GM23248 (cell line): ENCODE data around the gene KCNMA1. TPM values are rescaled to one million over a fixed set of nuclear protein-coding genes. Genes with fewer than 3 reads are reported as not detected.
A peak's percentile ranks its signal among the peaks of the same experiment; 100 is the strongest.

ENCODE experiments used
- DNase-seq: peaks from one replicate; pipeline ENCODE4 v3.0.0-alpha.2; 2015
- H2AFZ ChIP-seq: fragments of 200-600 bp; sonication (generic); 2 replicates; pipeline ENCODE4 v1.6.1; 2016; ENCODE audit warnings: antibody characterized with exemption
- H3F3A ChIP-seq: fragments of 200-600 bp; sonication (generic); 2 replicates; pipeline ENCODE4 v1.6.1; 2016; ENCODE audit warnings: mild to moderate bottlenecking, antibody characterized with exemption, mixed run types; ENCODE audit not compliant: insufficient read depth
- H3K27ac ChIP-seq: fragments of 200-600 bp; sonication (generic); 2 replicates; pipeline ENCODE4 v1.5.1; 2016; ENCODE audit warnings: mild to moderate bottlenecking
- H3K27me3 ChIP-seq: fragments of 200-600 bp; sonication (generic); replicated peaks from 2 replicates; pipeline ENCODE4 v1.6.1; 2016; ENCODE audit warnings: mild to moderate bottlenecking; ENCODE audit not compliant: insufficient read depth
- H3K36me3 ChIP-seq: fragments of 200-600 bp; sonication (generic); 2 replicates; pipeline ENCODE4 v1.6.1; 2016; ENCODE audit warnings: low read depth, mild to moderate bottlenecking
- H3K4me1 ChIP-seq: fragments of 200-600 bp; sonication (generic); 2 replicates; pipeline ENCODE4 v1.6.1; 2016; ENCODE audit warnings: mild to moderate bottlenecking; ENCODE audit not compliant: insufficient read depth
- H3K4me2 ChIP-seq: fragments of 200-600 bp; sonication (generic); one replicate; pipeline ENCODE4 v1.6.1; 2016; ENCODE audit warnings: mild to moderate bottlenecking; ENCODE audit not compliant: unreplicated experiment
- H3K4me3 ChIP-seq: fragments of 200-600 bp; sonication (generic); 2 replicates; pipeline ENCODE4 v1.5.1; 2016; ENCODE audit warnings: mild to moderate bottlenecking
- H3K79me2 ChIP-seq: fragments of 200-600 bp; sonication (generic); 2 replicates; pipeline ENCODE4 v1.6.1; 2016; ENCODE audit warnings: mild to moderate bottlenecking; ENCODE audit not compliant: insufficient read depth
- H3K9ac ChIP-seq: fragments of 200-600 bp; sonication (generic); 2 replicates; pipeline ENCODE4 v1.6.1; 2016; ENCODE audit warnings: mild to moderate bottlenecking
- H3K9me2 ChIP-seq: fragments of 200-600 bp; sonication (generic); 2 replicates; pipeline ENCODE4 v1.6.1; 2016; ENCODE audit warnings: mixed run types, mild to moderate bottlenecking, moderate library complexity; ENCODE audit not compliant: insufficient read depth
- H3K9me3 ChIP-seq: fragments of 200-600 bp; sonication (generic); one replicate; pipeline ENCODE4 v1.6.1; 2017; ENCODE audit warnings: low read depth
- H4K20me1 ChIP-seq: fragments of 200-600 bp; sonication (generic); 2 replicates; pipeline ENCODE4 v1.6.0; 2016; ENCODE audit not compliant: insufficient read depth
- EZH2 ChIP-seq: fragments of 200-600 bp; sonication (generic); IDR thresholded peaks from 2 replicates; pipeline ENCODE4 v1.6.1; 2018; ENCODE audit warnings: antibody characterized with exemption, mild to moderate bottlenecking; ENCODE audit not compliant: insufficient read depth, poor library complexity, severe bottlenecking
- EZH2phosphoT487 ChIP-seq: fragments of 200-600 bp; sonication (generic); IDR thresholded peaks from 2 replicates; pipeline ENCODE4 v1.6.1; 2018; ENCODE audit warnings: antibody characterized with exemption, moderate library complexity, mild to moderate bottlenecking, low read depth; ENCODE audit not compliant: insufficient read depth
- WGBS, 2 experiments: methylation state at CpG; one replicate each; pipeline ENCODE4 v1.1.6; 2015 to 2017; ENCODE audit warnings: low lambda C conversion rate in 2 of 2, low coverage in 1 of 2; ENCODE audit errors: missing lambda C conversion rate in 2 of 2; 5-methylcytosine and 5-hydroxymethylcytosine counted together
- in situ Hi-C: fragments of 300-500 bp; cut with MboI; formaldehyde crosslinking; loops from 2 replicates; pipeline ENCODE4 v1.15.0; 2020
- polyA plus RNA-seq: library from polyadenylated mRNA; unstranded; fragments of >200 nt; fragmentation: Nextera tagmentation; extraction: Ambion mirVana; gene quantifications from 2 replicates; pipeline ENCODE4 v1.2.1, GENCODE V29; 2016
- total RNA-seq: library from RNA; depleted of rRNA; stranded (reverse); fragments of >200 nt; shearing (Covaris generic); gene quantifications from 2 replicates; pipeline ENCODE4 v1.2.3, GENCODE V29; 2014

The KCNMA1 gene
- total and polyA plus RNA-seq, 2 experiments from 2014 or later = 14.2 to 25.1 TPM

GRCh38 chr10:77363210-77363609 lies 274.4 kb downstream of the KCNMA1 start:
- no peak overlapping the region for H3K9ac ChIP-seq
- H2AFZ ChIP-seq = no peak overlapping the region
- H3K27ac ChIP-seq = no peak overlapping the region
- in situ Hi-C loops = no loop called here
- no peaks in the 10 kb centered on the region for H4K20me1 ChIP-seq
- H3K9me3 ChIP-seq = no peaks in the 10 kb centered on the region
- H3K36me3 ChIP-seq = no peaks in the 10 kb centered on the region
- H3K27me3 ChIP-seq = no peaks in the 10 kb centered on the region
- no peaks in the 10 kb centered on the region for H3K9me2 ChIP-seq
- TF ChIP-seq EZH2 (no peak), EZH2phosphoT487 (no peak)
- H3K79me2 ChIP-seq = no peaks in the 10 kb centered on the region
- peaks cover 12% of the 10 kb centered on the region; the same call in 1 of the 2 replicates for H3F3A ChIP-seq
- H3K4me3 ChIP-seq = no peak overlapping the region
- no peak for DNase-seq
- peaks cover 8% of the 10 kb centered on the region for H3K4me1 ChIP-seq
- H3K4me2 ChIP-seq = no peak overlapping the region

- no peak for DNase-seq
- H3K4me3 ChIP-seq = no peak overlapping the region
- peaks cover 26% of the 10 kb centered on the region for H3F3A ChIP-seq
- 96% methylated on average over 6 of the region's 6 CpGs for WGBS, 2 experiments
- no peaks in the 10 kb centered on the region for H3K9me2 ChIP-seq
- H3K9me3 ChIP-seq = no peaks in the 10 kb centered on the region
- H3K36me3 ChIP-seq = no peaks in the 10 kb centered on the region
- H3K4me1 ChIP-seq = peaks cover 21% of the 10 kb centered on the region
- in situ Hi-C loops = no loop called here
- TF ChIP-seq EZH2phosphoT487 (no peak), EZH2 (no peak)
- H3K9ac ChIP-seq = no peak overlapping the region
- no peaks in the 10 kb centered on the region for H4K20me1 ChIP-seq
- no peak overlapping the region for H3K27ac ChIP-seq
- H3K4me2 ChIP-seq = no peak overlapping the region
- H2AFZ ChIP-seq = no peak overlapping the region
- H3K79me2 ChIP-seq = no peaks in the 10 kb centered on the region
- H3K27me3 ChIP-seq = no peaks in the 10 kb centered on the region
These were observed 275.8 kb downstream of the KCNMA1 start for GRCh38 chr10:77361831-77362230.

GRCh38 chr10:77361426-77361825 lies 276.2 kb downstream of the KCNMA1 start:
- no peak overlapping the region for H3K4me2 ChIP-seq
- H3F3A ChIP-seq = peaks cover 30% of the 10 kb centered on the region
- 95 to 96% methylated on average over 9 of the region's 9 CpGs for WGBS, 2 experiments
- H3K9ac ChIP-seq = no peak overlapping the region
- in situ Hi-C loops = no loop called here
- no peaks in the 10 kb centered on the region for H4K20me1 ChIP-seq
- DNase-seq = no peak
- no peaks in the 10 kb centered on the region for H3K9me2 ChIP-seq
- H2AFZ ChIP-seq = no peak overlapping the region
- H3K27me3 ChIP-seq = no peaks in the 10 kb centered on the region
- no peaks in the 10 kb centered on the region for H3K36me3 ChIP-seq
- no peak overlapping the region for H3K4me3 ChIP-seq
- no peak for TF ChIP-seq EZH2phosphoT487
- TF ChIP-seq EZH2 = no peak
- no peaks in the 10 kb centered on the region for H3K9me3 ChIP-seq
- no peak overlapping the region for H3K27ac ChIP-seq
- H3K4me1 ChIP-seq = peaks cover 25% of the 10 kb centered on the region
- H3K79me2 ChIP-seq = no peaks in the 10 kb centered on the region

GRCh38 chr10:77360835-77361234 lies 276.8 kb downstream of the KCNMA1 start:
- Histone ChIP-seq H3K79me2 (no peaks in the 10 kb centered on the region), H3K36me3 (no peaks in the 10 kb centered on the region), H3K9me2 (no peaks in the 10 kb centered on the region), H2AFZ (no peak overlapping the region), H3K9me3 (no peaks in the 10 kb centered on the region), H3K27me3 (no peaks in the 10 kb centered on the region), H3K4me1 (peaks cover 30% of the 10 kb centered on the region), H3K9ac (no peak overlapping the region), H3K4me2 (no peak overlapping the region), H3K27ac (no peak overlapping the region), H3F3A (peaks cover 36% of the 10 kb centered on the region), H3K4me3 (no peak overlapping the region), H4K20me1 (no peaks in the 10 kb centered on the region)
- TF ChIP-seq EZH2 = no peak
- no peak for TF ChIP-seq EZH2phosphoT487
- 81 to 86% methylated on average over 5 of the region's 5 CpGs for WGBS, 2 experiments
- DNase-seq = no peak
- in situ Hi-C loops = no loop called here

GRCh38 chr10:77359950-77360520 lies 277.6 kb downstream of the KCNMA1 start:
- H4K20me1 ChIP-seq = no peaks in the 10 kb centered on the region
- no peak overlapping the region for H3K4me3 ChIP-seq
- peak; percentile 70 for DNase-seq
- H3K36me3 ChIP-seq = no peaks in the 10 kb centered on the region
- H3K27ac ChIP-seq = 0 out of 2 replicates have a peak overlapping the region, but pooled peaks have one; percentile 2
- in situ Hi-C loops = no loop called here
- H3K4me1 ChIP-seq = peaks cover 30% of the 10 kb centered on the region
- no peak overlapping the region for H2AFZ ChIP-seq
- H3K9me3 ChIP-seq = no peaks in the 10 kb centered on the region
- no peaks in the 10 kb centered on the region for H3K79me2 ChIP-seq
- peaks cover 43% of the 10 kb centered on the region for H3F3A ChIP-seq
- WGBS, 2 experiments = 35 to 43% methylated on average over 2 of the region's 2 CpGs
- H3K9ac ChIP-seq = no peak overlapping the region
- no peaks in the 10 kb centered on the region for H3K27me3 ChIP-seq
- TF ChIP-seq EZH2phosphoT487 (no peak), EZH2 (no peak)
- H3K4me2 ChIP-seq = no peak overlapping the region
- no peaks in the 10 kb centered on the region for H3K9me2 ChIP-seq
